A673 (cell line): Measurements from ENCODE around the gene HMOX1. TPM values are rescaled to one million over a fixed set of nuclear protein-coding genes. Genes with fewer than 3 reads are reported as not detected.

Experiments used
- BruUV-seq: library from RNA; stranded (reverse); fragments of 400-500 nt; replicated peaks from 2 replicates; lab custom pipeline; 2021; lab: Mats Ljungman, UMichigan
- CTCF ChIA-PET: fragments of 300-600 bp; sonication (Branson Sonifier 250); formaldehyde crosslinking; loops from one replicate; lab custom pipeline; 2022; ENCODE audit warnings: antibody characterized with exemption; lab: Charles Lee
- POLR2A ChIA-PET: fragments of 300-600 bp; sonication (Branson Sonifier 250); formaldehyde crosslinking; loops from one replicate; lab custom pipeline; 2022; ENCODE audit warnings: antibody characterized with exemption; ENCODE audit not compliant: low non-redundant PET; lab: Charles Lee
- DNase-seq: peaks from one replicate; pipeline ENCODE4 v3.0.0-alpha.2; 2015; ENCODE audit warnings: low spot score
- H3K27ac ChIP-seq: fragments of 200-600 bp; sonication (generic); 2 replicates; pipeline ENCODE4 v1.5.1; 2016; ENCODE audit warnings: mixed run types, low read depth, mild to moderate bottlenecking, mixed read lengths, antibody characterized with exemption, low read length; ENCODE audit not compliant: poor library complexity, severe bottlenecking
- H3K27me3 ChIP-seq: fragments of 200-600 bp; sonication (generic); replicated peaks from 2 replicates; pipeline ENCODE4 v1.6.1; 2017; ENCODE audit warnings: mixed run types, low read depth, mild to moderate bottlenecking, mixed read lengths, antibody characterized with exemption, low read length; ENCODE audit not compliant: insufficient read depth, poor library complexity
- H3K36me3 ChIP-seq: fragments of 200-600 bp; sonication (generic); 2 replicates; pipeline ENCODE4 v1.6.1; 2016; ENCODE audit warnings: mixed run types, mild to moderate bottlenecking, mixed read lengths, antibody characterized with exemption, low read length; ENCODE audit not compliant: insufficient read depth, poor library complexity, severe bottlenecking
- H3K4me1 ChIP-seq: fragments of 200-600 bp; sonication (generic); 2 replicates; pipeline ENCODE4 v1.6.1; 2017; ENCODE audit warnings: mixed run types, mild to moderate bottlenecking, mixed read lengths, antibody characterized with exemption, low read length; ENCODE audit not compliant: insufficient read depth, poor library complexity, severe bottlenecking
- H3K4me3 ChIP-seq: fragments of 200-600 bp; sonication (generic); 2 replicates; pipeline ENCODE4 v1.5.1; 2016; ENCODE audit warnings: low read depth, mixed run types, mild to moderate bottlenecking, mixed read lengths, low read length; ENCODE audit not compliant: poor library complexity, severe bottlenecking
- H3K9me3 ChIP-seq: fragments of 200-600 bp; sonication (generic); 2 replicates; pipeline ENCODE4 v1.6.1; 2016; ENCODE audit warnings: mixed run types, low read depth, mild to moderate bottlenecking, mixed read lengths, antibody characterized with exemption, low read length; ENCODE audit not compliant: poor library complexity, severe bottlenecking
- CTCF ChIP-seq: fragments of 300-800, 200-600 bp; sonication (generic); conservative IDR thresholded peaks from 2 replicates; pipeline ENCODE4 v1.5.1; 2017; ENCODE audit warnings: low read depth, mild to moderate bottlenecking, antibody characterized with exemption, low read length, moderate library complexity, mixed read lengths
- EZH2 ChIP-seq: fragments of 200-600 bp; sonication (generic); IDR thresholded peaks from 2 replicates; pipeline ENCODE4 v1.6.1; 2017; ENCODE audit warnings: borderline replicate concordance, low read depth, mild to moderate bottlenecking, mixed read lengths, antibody characterized with exemption, low read length; ENCODE audit not compliant: poor library complexity, severe bottlenecking
- intact Hi-C: fragments of 100-400 bp; cut with micrococcal nuclease; formaldehyde crosslinking; loops from one replicate; pipeline ENCODE4 v1.10.0; 2022; ENCODE audit not compliant: unreplicated experiment
- total RNA-seq: library from RNA; stranded (reverse); gene quantifications from 2 replicates; pipeline ENCODE4 v1.2.3, GENCODE V29; 2021

HMOX1 gene
- total RNA-seq, 1 experiment from 2014 or later, result 2.5 TPM

- intact Hi-C loops, result no loop called here
- no TSS peak for BruUV-seq
- H3K27me3 ChIP-seq, result no peaks in the 10 kb centered on the region
- H3K4me3 ChIP-seq, result no peak overlapping the region
- no peaks in the 10 kb centered on the region for H3K9me3 ChIP-seq
- DNase-seq, result no peak
- H3K36me3 ChIP-seq, result no peaks in the 10 kb centered on the region
- ChIA-PET CTCF (no interaction called here), POLR2A (no interaction called here)
- no peak for TF ChIP-seq EZH2
- TF ChIP-seq CTCF, result no peak
- H3K4me1 ChIP-seq, result peaks cover 10% of the 10 kb centered on the region
- H3K27ac ChIP-seq, result no peak overlapping the region
Measured at GRCh38 chr22:35384975-35385588, 4.2 kb downstream of the HMOX1 start.

GRCh38 chr22:35386670-35387288 lies 5.9 kb downstream of the HMOX1 start:
- no peaks in the 10 kb centered on the region for H3K9me3 ChIP-seq
- no peak for DNase-seq
- TF ChIP-seq EZH2, result no peak
- no peak for TF ChIP-seq CTCF
- H3K27ac ChIP-seq, result no peak overlapping the region
- ChIA-PET CTCF (no interaction called here), POLR2A (no interaction called here)
- intact Hi-C loops, result no loop called here
- no peaks in the 10 kb centered on the region for H3K27me3 ChIP-seq
- H3K4me3 ChIP-seq, result no peak overlapping the region
- BruUV-seq, result no TSS peak
- H3K36me3 ChIP-seq, result no peaks in the 10 kb centered on the region
- no peaks in the 10 kb centered on the region for H3K4me1 ChIP-seq

- intact Hi-C loops, result no loop called here
- Histone ChIP-seq H3K9me3 (no peaks in the 10 kb centered on the region), H3K27me3 (no peaks in the 10 kb centered on the region), H3K27ac (no peak overlapping the region), H3K4me3 (no peak overlapping the region), H3K36me3 (no peaks in the 10 kb centered on the region), H3K4me1 (no peaks in the 10 kb centered on the region)
- TF ChIP-seq CTCF, result no peak
- TF ChIP-seq EZH2, result no peak
- ChIA-PET POLR2A (no interaction called here), CTCF (no interaction called here)
- BruUV-seq, result no TSS peak
- no peak for DNase-seq
Measured at GRCh38 chr22:35390933-35391332, 10.0 kb downstream of the HMOX1 start.
